Body of pancreas (tissue), 4 donors: ENCODE measurements around the gene SERINC2. TPM values are rescaled to one million over a fixed set of nuclear protein-coding genes. Genes with fewer than 3 reads are reported as not detected.

Experiments used
- ATAC-seq: fragments of 150-250 bp; one replicate; pipeline ENCODE4 v1.9.1; 2016
- DNase-seq, 4 donors: peaks; one replicate each; pipeline ENCODE4 v3.0.0-alpha.2; 2019
- H3K27ac ChIP-seq, 4 donors: fragments of 200-600 bp; sonication (generic); 1 replicate in 3 of 4; 2 replicates in 1 of 4; pipeline versions ENCODE4 v1.5.1 to v1.6.1; 2016 to 2019; ENCODE audit warnings: mild to moderate bottlenecking in 1 of 4, mixed read lengths in 1 of 4, moderate library complexity in 1 of 4
- H3K27me3 ChIP-seq, 2 donors: fragments of 200-600 bp; sonication (generic); one replicate each; pipeline ENCODE4 v1.6.0; 2016; ENCODE audit warnings: mild to moderate bottlenecking in 1 of 2
- H3K36me3 ChIP-seq, 2 donors: fragments of 200-600 bp; sonication (generic); replicated peaks in 1 of 2; 2 replicates each; pipeline ENCODE4 v1.5.1; 2016; ENCODE audit warnings: low read depth in 2 of 2; ENCODE audit not compliant: insufficient read depth in 1 of 2
- H3K4me1 ChIP-seq: fragments of 200-600 bp; sonication (generic); one replicate; pipeline ENCODE4 v1.6.0; 2016
- H3K4me3 ChIP-seq, 2 donors: fragments of 200-600 bp; sonication (generic); 1 replicate in 1 of 2; 2 replicates in 1 of 2; pipeline ENCODE4 v1.5.1; 2016 to 2019
- H3K9me3 ChIP-seq, 3 donors: fragments of 200-600 bp; sonication (generic); 1 replicate in 2 of 3; 2 replicates in 1 of 3; pipeline ENCODE4 v1.5.1; 2016
- POLR2A ChIP-seq, 3 donors: fragments of 450-650 bp; IDR thresholded peaks; one replicate each; pipeline ENCODE4 v1.6.1; 2016; ENCODE audit warnings: antibody characterized with exemption in 3 of 3, mild to moderate bottlenecking in 2 of 3
- WGBS, 2 donors: methylation state at CpG; one replicate each; pipeline ENCODE4 v1.1.5; 2017; 5-methylcytosine and 5-hydroxymethylcytosine counted together
- intact Hi-C: fragments of 100-400 bp; cut with DNase I; formaldehyde crosslinking; loops from one replicate; pipeline ENCODE4 v1.15.1; 2023
- total RNA-seq, 2 donors: library from RNA; depleted of rRNA; stranded (reverse); fragments of >200 nt; gene quantifications; one replicate each; pipeline ENCODE4 v1.1.0, GENCODE V29; 2016
- TF ChIP-seq, protein P1 (sequence below), 7 experiments: fragments of 450-650 bp in 4 of 7; fragments of 200-600 bp in 3 of 7; sonication (generic) in 3 of 7; IDR thresholded peaks; one replicate each; pipeline ENCODE4 v1.5.1; 2016 to 2019; ENCODE audit warnings: antibody characterized with exemption in 7 of 7

The SERINC2 gene
- total RNA-seq, 2 donors from 2014 or later = 14.5 to 41.2 TPM

DNA sequence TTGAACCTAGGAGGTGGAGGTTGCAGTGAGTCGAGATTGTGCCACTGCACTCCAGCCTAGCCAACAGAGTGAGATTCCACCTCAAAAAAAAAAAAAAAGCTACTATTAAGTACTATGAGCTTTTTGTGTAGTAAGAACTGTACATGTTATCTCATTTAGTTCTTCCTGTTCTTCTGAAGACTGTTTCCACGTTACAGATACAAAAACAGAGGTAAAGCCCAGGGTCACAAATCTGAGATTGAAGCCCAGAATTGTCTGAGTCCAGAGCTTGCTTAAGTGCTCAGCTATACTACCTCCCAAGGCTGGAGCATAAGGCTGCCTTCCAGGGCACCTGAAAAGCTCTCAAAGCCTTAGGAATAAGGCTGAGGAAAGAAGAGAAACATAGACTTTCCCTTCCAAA is 43.0 kb upstream of the SERINC2 start:
- no peak for DNase-seq
- WGBS, 2 donors = 76 to 85% methylated on average over 2 of the region's 2 CpGs
- peaks cover 0 to 1% of the 10 kb centered on the region in 2 donors for H3K36me3 ChIP-seq
- no peak for ATAC-seq
- peaks cover 45% of the 10 kb centered on the region for H3K4me1 ChIP-seq
- H3K27me3 ChIP-seq = no peaks in the 10 kb centered on the region
- no peaks in the 10 kb centered on the region for H3K9me3 ChIP-seq
- no peak overlapping the region for H3K27ac ChIP-seq
- intact Hi-C loops = no loop called here
- no peak overlapping the region for H3K4me3 ChIP-seq
- TF ChIP-seq, protein P1, sequence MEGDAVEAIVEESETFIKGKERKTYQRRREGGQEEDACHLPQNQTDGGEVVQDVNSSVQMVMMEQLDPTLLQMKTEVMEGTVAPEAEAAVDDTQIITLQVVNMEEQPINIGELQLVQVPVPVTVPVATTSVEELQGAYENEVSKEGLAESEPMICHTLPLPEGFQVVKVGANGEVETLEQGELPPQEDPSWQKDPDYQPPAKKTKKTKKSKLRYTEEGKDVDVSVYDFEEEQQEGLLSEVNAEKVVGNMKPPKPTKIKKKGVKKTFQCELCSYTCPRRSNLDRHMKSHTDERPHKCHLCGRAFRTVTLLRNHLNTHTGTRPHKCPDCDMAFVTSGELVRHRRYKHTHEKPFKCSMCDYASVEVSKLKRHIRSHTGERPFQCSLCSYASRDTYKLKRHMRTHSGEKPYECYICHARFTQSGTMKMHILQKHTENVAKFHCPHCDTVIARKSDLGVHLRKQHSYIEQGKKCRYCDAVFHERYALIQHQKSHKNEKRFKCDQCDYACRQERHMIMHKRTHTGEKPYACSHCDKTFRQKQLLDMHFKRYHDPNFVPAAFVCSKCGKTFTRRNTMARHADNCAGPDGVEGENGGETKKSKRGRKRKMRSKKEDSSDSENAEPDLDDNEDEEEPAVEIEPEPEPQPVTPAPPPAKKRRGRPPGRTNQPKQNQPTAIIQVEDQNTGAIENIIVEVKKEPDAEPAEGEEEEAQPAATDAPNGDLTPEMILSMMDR (IDR thresholded peaks at IDR 0.05) = no peak
- TF ChIP-seq POLR2A (IDR thresholded peaks at IDR 0.05) = no peak

- no peak overlapping the region for H3K27ac ChIP-seq
- intact Hi-C loops = no loop called here
- no peak overlapping the region for H3K4me3 ChIP-seq
These were observed 42.4 kb upstream of the SERINC2 start for GRCh38 chr1:31370565-31370964.

GRCh38 chr1:31371121-31371959 is 41.7 kb upstream of the SERINC2 start:
- Histone ChIP-seq H3K36me3 (no peaks in the 10 kb centered on the region), H3K9me3 (no peaks in the 10 kb centered on the region), H3K4me3 (no peak overlapping the region), H3K27ac (peak overlapping the region in 2 of 4 donors; percentile 9 to 38), H3K4me1 (peaks cover 46% of the 10 kb centered on the region), H3K27me3 (no peaks in the 10 kb centered on the region)
- ATAC-seq (no peak), DNase-seq (peak in 2 of 4 donors; percentile 17 to 18)
- intact Hi-C loops = no loop called here
- 57% methylated on average over 10 of the region's 10 CpGs for WGBS, 2 donors
- TF ChIP-seq, protein P1 (IDR thresholded peaks at IDR 0.05) = no peak
- no peak for TF ChIP-seq POLR2A (IDR thresholded peaks at IDR 0.05)

More at GRCh38 chr1:31370565-31370964, 42.4 kb upstream of the SERINC2 start:
- ATAC-seq (no peak), DNase-seq (no peak)
- WGBS, 2 donors = 95 to 98% methylated on average over 4 of the region's 4 CpGs
- no peak for TF ChIP-seq POLR2A (IDR thresholded peaks at IDR 0.05)
- TF ChIP-seq, protein P1 (IDR thresholded peaks at IDR 0.05) = no peak
- no peaks in the 10 kb centered on the region for H3K36me3 ChIP-seq
- H3K9me3 ChIP-seq = no peaks in the 10 kb centered on the region
- H3K27me3 ChIP-seq = no peaks in the 10 kb centered on the region
- H3K4me1 ChIP-seq = peaks cover 46% of the 10 kb centered on the region

DNA sequence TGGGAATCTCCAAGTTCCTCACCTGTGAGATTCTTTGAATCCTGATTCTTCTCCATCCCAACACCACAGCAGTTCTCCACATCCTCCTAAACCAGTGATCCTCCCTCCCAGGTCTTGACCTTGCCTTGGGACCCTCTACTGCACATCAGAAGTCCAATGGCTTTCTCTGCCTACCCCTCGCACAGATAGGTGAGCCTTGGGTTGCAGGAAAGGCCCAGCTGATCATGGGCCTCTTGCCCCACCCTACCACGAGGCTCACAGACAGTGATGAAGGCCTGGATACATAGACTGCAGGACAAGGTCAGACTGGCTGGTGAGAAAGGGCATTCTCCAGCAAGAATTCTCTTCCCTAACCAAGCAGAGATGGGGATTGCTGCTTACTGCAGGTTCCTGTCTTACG is 41.0 kb upstream of the SERINC2 start:
- ATAC-seq = no peak
- Histone ChIP-seq H3K36me3 (no peaks in the 10 kb centered on the region), H3K27me3 (no peaks in the 10 kb centered on the region), H3K9me3 (no peaks in the 10 kb centered on the region), H3K4me1 (peaks cover 46% of the 10 kb centered on the region), H3K27ac (peak overlapping the region in 2 of 4 donors; percentile 27 to 38), H3K4me3 (no peak overlapping the region)
- no peak for TF ChIP-seq POLR2A (IDR thresholded peaks at IDR 0.05)
- TF ChIP-seq, protein P1 (IDR thresholded peaks at IDR 0.05) = no peak
- intact Hi-C loops = no loop called here
- WGBS, 2 donors = 71 to 82% methylated on average over 3 of the region's 3 CpGs
- DNase-seq = no peak

DNA sequence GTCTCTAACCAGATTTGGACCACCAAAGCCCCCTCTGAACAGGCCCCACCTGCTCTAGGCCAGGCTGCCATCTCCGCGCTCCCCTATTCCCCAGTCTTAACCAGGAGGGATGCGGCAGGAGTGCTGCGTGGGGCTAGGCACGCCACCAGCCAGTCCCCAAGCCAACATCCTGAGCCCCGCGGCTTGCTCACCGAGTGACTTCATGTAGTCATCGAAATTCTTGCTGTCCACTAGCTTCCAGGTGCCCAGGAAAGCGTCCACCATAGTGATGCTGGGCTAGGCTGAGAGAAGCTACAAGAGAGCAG is 40.3 kb upstream of the SERINC2 start:
- WGBS, 2 donors = 54 to 89% methylated on average over 3 to 10 of the region's 10 CpGs
- intact Hi-C loops = no loop called here
- Histone ChIP-seq H3K4me3 (no peak overlapping the region), H3K9me3 (no peaks in the 10 kb centered on the region), H3K36me3 (no peaks in the 10 kb centered on the region), H3K4me1 (peaks cover 46% of the 10 kb centered on the region), H3K27me3 (no peaks in the 10 kb centered on the region), H3K27ac (peak overlapping the region in 3 of 4 donors; percentile 74 to 76 (median 76))
- DNase-seq (no peak), ATAC-seq (no peak)
- TF ChIP-seq, protein P1 (IDR thresholded peaks at IDR 0.05) = no peak
- TF ChIP-seq POLR2A (IDR thresholded peaks at IDR 0.05) = no peak
